ENCODE measurements around the gene GRIN3B. TPM values are rescaled to one million over a fixed set of nuclear protein-coding genes. Genes with fewer than 3 reads are reported as not detected.

GRIN3B gene
- total RNA-seq, 1 donor from 2014 or later, result 0.93 TPM

- no peaks in the 10 kb centered on the region for H3K4me1 Mint-ChIP-seq (ENCODE audit: low read depth, unreplicated experiment)
- H3K27ac Mint-ChIP-seq (ENCODE audit: unreplicated experiment), result no peak overlapping the region
- peaks cover 4% of the 10 kb centered on the region for H3K27me3 Mint-ChIP-seq (ENCODE audit: unreplicated experiment)
- peaks cover 2% of the 10 kb centered on the region for H3K9me3 Mint-ChIP-seq (ENCODE audit: unreplicated experiment)
- no peak overlapping the region for H3K4me3 Mint-ChIP-seq (ENCODE audit: unreplicated experiment)
- H3K36me3 Mint-ChIP-seq (ENCODE audit: unreplicated experiment), result no peaks in the 10 kb centered on the region
- TF ChIP-seq, protein P1, sequence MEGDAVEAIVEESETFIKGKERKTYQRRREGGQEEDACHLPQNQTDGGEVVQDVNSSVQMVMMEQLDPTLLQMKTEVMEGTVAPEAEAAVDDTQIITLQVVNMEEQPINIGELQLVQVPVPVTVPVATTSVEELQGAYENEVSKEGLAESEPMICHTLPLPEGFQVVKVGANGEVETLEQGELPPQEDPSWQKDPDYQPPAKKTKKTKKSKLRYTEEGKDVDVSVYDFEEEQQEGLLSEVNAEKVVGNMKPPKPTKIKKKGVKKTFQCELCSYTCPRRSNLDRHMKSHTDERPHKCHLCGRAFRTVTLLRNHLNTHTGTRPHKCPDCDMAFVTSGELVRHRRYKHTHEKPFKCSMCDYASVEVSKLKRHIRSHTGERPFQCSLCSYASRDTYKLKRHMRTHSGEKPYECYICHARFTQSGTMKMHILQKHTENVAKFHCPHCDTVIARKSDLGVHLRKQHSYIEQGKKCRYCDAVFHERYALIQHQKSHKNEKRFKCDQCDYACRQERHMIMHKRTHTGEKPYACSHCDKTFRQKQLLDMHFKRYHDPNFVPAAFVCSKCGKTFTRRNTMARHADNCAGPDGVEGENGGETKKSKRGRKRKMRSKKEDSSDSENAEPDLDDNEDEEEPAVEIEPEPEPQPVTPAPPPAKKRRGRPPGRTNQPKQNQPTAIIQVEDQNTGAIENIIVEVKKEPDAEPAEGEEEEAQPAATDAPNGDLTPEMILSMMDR (IDR thresholded peaks at IDR 0.05; ENCODE audit: partially characterized antibody, unreplicated experiment), result no peak
- DNase-seq, result peak; percentile 66
Observed at GRCh38 chr19:991174-991931, 8.9 kb upstream of the GRIN3B start.

GRCh38 chr19:991932-992669, 8.1 kb upstream of the GRIN3B start:
- Mint-ChIP-seq H3K36me3 (ENCODE audit: unreplicated experiment) (no peaks in the 10 kb centered on the region), H3K9me3 (ENCODE audit: unreplicated experiment) (peaks cover 3% of the 10 kb centered on the region), H3K27ac (ENCODE audit: unreplicated experiment) (no peak overlapping the region), H3K4me1 (ENCODE audit: low read depth, unreplicated experiment) (no peaks in the 10 kb centered on the region), H3K4me3 (ENCODE audit: unreplicated experiment) (no peak overlapping the region), H3K27me3 (ENCODE audit: unreplicated experiment) (peaks cover 4% of the 10 kb centered on the region)
- TF ChIP-seq, protein P1 (IDR thresholded peaks at IDR 0.05; ENCODE audit: partially characterized antibody, unreplicated experiment), result no peak
- DNase-seq, result no peak

DNA sequence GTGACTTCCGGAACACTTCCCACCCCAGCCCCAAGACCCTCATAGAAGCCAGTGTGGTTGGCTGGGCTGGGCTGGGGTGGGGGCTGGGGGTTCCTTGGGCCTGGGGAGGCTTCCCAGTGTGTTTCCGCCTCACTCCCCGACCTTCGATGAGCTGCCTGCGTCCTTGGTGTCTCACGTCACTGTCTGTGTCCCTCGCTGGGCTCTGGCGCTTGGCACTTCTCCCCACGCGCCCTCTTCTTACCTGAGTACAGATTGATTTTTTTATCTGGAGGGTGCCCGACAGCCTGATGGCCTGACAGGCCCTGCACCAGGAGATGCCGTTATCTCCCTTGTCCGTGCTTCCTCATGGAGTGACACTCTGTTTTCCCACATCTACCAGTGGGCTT, 7.6 kb upstream of the GRIN3B start:
- Mint-ChIP-seq H3K36me3 (ENCODE audit: unreplicated experiment) (no peaks in the 10 kb centered on the region), H3K4me1 (ENCODE audit: low read depth, unreplicated experiment) (no peaks in the 10 kb centered on the region), H3K9me3 (ENCODE audit: unreplicated experiment) (peaks cover 3% of the 10 kb centered on the region), H3K4me3 (ENCODE audit: unreplicated experiment) (no peak overlapping the region), H3K27ac (ENCODE audit: unreplicated experiment) (no peak overlapping the region), H3K27me3 (ENCODE audit: unreplicated experiment) (peaks cover 5% of the 10 kb centered on the region)
- no peak for DNase-seq
- TF ChIP-seq, protein P1 (IDR thresholded peaks at IDR 0.05; ENCODE audit: partially characterized antibody, unreplicated experiment), result no peak

- H3K36me3 Mint-ChIP-seq (ENCODE audit: unreplicated experiment), result no peaks in the 10 kb centered on the region
- H3K27ac Mint-ChIP-seq (ENCODE audit: unreplicated experiment), result no peak overlapping the region
- no peak for DNase-seq
- no peaks in the 10 kb centered on the region for H3K4me1 Mint-ChIP-seq (ENCODE audit: low read depth, unreplicated experiment)
- peaks cover 9% of the 10 kb centered on the region for H3K27me3 Mint-ChIP-seq (ENCODE audit: unreplicated experiment)
- H3K9me3 Mint-ChIP-seq (ENCODE audit: unreplicated experiment), result peaks cover 3% of the 10 kb centered on the region
- no peak overlapping the region for H3K4me3 Mint-ChIP-seq (ENCODE audit: unreplicated experiment)
- TF ChIP-seq, protein P1 (IDR thresholded peaks at IDR 0.05; ENCODE audit: partially characterized antibody, unreplicated experiment), result no peak
Observed at GRCh38 chr19:993361-993830, 6.8 kb upstream of the GRIN3B start.

All from glutamatergic neuron (in vitro differentiated cells).